K562 (cell line): ENCODE results near the gene LIF. TPM values are rescaled to one million over a fixed set of nuclear protein-coding genes. Genes with fewer than 3 reads are reported as not detected.
A peak's percentile ranks its signal among the peaks of the same experiment; 100 is the strongest.

ENCODE experiments used
- ATAC-seq: fragments of 200-7000 bp; cut with Tn5 transposase; 3 replicates; pipeline ENCODE4 v1.9.1; 2020; ENCODE audit warnings: moderate library complexity
- BruUV-seq: library from RNA; stranded (reverse); fragments of 400-500 nt; replicated peaks from 2 replicates; lab custom pipeline; 2021; lab: Mats Ljungman, UMichigan
- CTCF ChIA-PET: fragments of 300-600 bp; formaldehyde crosslinking; extraction: SDS; loops from one replicate; lab custom pipeline; 2021; ENCODE audit warnings: low intra/inter-chr PET ratio; lab: Yijun Ruan, JAX
- POLR2A ChIA-PET: fragments of 300-600, 350-650 bp; sonication (Branson Sonifier 250); formaldehyde crosslinking; extraction: SDS; loops from one replicate; lab custom pipeline; 2021; ENCODE audit warnings: antibody characterized with exemption, inconsistent platforms; lab: Yijun Ruan, JAX
- DNase-seq, 4 experiments: peaks; one replicate each; pipeline versions ENCODE4 v3.0.0 to v3.0.0-alpha.2; 2011 to 2018; ENCODE audit warnings: low spot score in 3 of 4, mixed read lengths in 3 of 4; ENCODE audit errors: extremely low read depth in 1 of 4
- FAIRE-seq: peaks from 2 replicates; lab custom pipeline; 2011; peaks lifted over from hg19 to GRCh38; lab: Jason Lieb, UNC
- H2AFZ ChIP-seq: 2 replicates; pipeline ENCODE4 v1.6.0; 2011; ENCODE audit warnings: low read depth, low read length, control low read depth, inconsistent platforms
- H3K27ac ChIP-seq: fragments of 200-600 bp; 3 replicates; pipeline ENCODE4 v1.8.0; 2011; ENCODE audit warnings: low read depth, mild to moderate bottlenecking, control low read depth, inconsistent platforms, low read length, moderate library complexity, mixed read lengths; ENCODE audit errors: extremely low read depth
- H3K27me3 ChIP-seq, 2 experiments: fragments of 300-600 bp in 1 of 2; 2 replicates in 1 of 2; 3 replicates in 1 of 2; pipeline versions ENCODE4 v1.6.0 to v1.8.0; 2011; ENCODE audit warnings: inconsistent platforms in 2 of 2, low read length in 2 of 2, mild to moderate bottlenecking in 1 of 2, mixed read lengths in 1 of 2, moderate library complexity in 1 of 2; ENCODE audit not compliant: control insufficient read depth in 2 of 2, insufficient read depth in 2 of 2
- H3K36me3 ChIP-seq: fragments of 300-600 bp; 3 replicates; pipeline ENCODE4 v1.8.0; 2011; ENCODE audit warnings: mild to moderate bottlenecking, low read length, inconsistent platforms; ENCODE audit not compliant: control insufficient read depth, insufficient read depth
- H3K4me1 ChIP-seq, 2 experiments: fragments of 200-600 bp in 1 of 2; replicated peaks in 1 of 2; 2 replicates in 1 of 2; 3 replicates in 1 of 2; pipeline versions ENCODE4 v1.5.1 to v1.8.0; 2011; ENCODE audit warnings: inconsistent platforms in 2 of 2, low read length in 2 of 2, mild to moderate bottlenecking in 1 of 2, mixed read lengths in 1 of 2, moderate library complexity in 1 of 2; ENCODE audit not compliant: control insufficient read depth in 2 of 2, insufficient read depth in 2 of 2
- H3K4me2 ChIP-seq: 2 replicates; pipeline ENCODE4 v1.6.1; 2011; ENCODE audit warnings: low read length, control low read depth, inconsistent platforms, mixed read lengths; ENCODE audit not compliant: insufficient read depth
- H3K4me3 ChIP-seq: fragments of 200-600 bp; sonication (generic), shearing (Covaris generic); 2 replicates; pipeline ENCODE4 v1.5.1; 2016; ENCODE audit warnings: control low read depth, inconsistent platforms
- H3K79me2 ChIP-seq: fragments of 200-600 bp; 3 replicates; pipeline ENCODE4 v1.8.0; 2011; ENCODE audit warnings: low read length, inconsistent platforms; ENCODE audit not compliant: control insufficient read depth, insufficient read depth
- H3K9ac ChIP-seq, 2 experiments: 2 replicates each; pipeline versions ENCODE4 v1.6.0 to v1.6.1; 2011; ENCODE audit warnings: low read depth in 2 of 2, low read length in 2 of 2, control low read depth in 1 of 2, inconsistent platforms in 1 of 2, mild to moderate bottlenecking in 1 of 2, mixed read lengths in 1 of 2; ENCODE audit not compliant: insufficient read depth in 1 of 2
- H3K9me1 ChIP-seq: one replicate; pipeline ENCODE4 v1.6.0; 2011; ENCODE audit warnings: inconsistent platforms, mild to moderate bottlenecking, low read length, moderate library complexity; ENCODE audit not compliant: control insufficient read depth, insufficient read depth
- H3K9me3 ChIP-seq: replicated peaks from 2 replicates; pipeline ENCODE4 v1.5.1; 2011; ENCODE audit warnings: low read depth, low read length, inconsistent platforms; ENCODE audit not compliant: control insufficient read depth, insufficient read depth
- H4K20me1 ChIP-seq: replicated peaks from 2 replicates; pipeline ENCODE4 v1.6.1; 2011; ENCODE audit warnings: low read length, inconsistent platforms, mixed read lengths; ENCODE audit not compliant: control insufficient read depth, insufficient read depth
- CC2D1A ChIP-seq: fragments of 450-650 bp; IDR thresholded peaks from 2 replicates; pipeline ENCODE4 v1.6.1; 2017; ENCODE audit warnings: mild to moderate bottlenecking
- FOS ChIP-seq: IDR thresholded peaks from 3 replicates; pipeline ENCODE4 v1.6.1; 2011; ENCODE audit not compliant: insufficient read length; ENCODE audit errors: extremely low read depth
- HDAC1 ChIP-seq, 2 experiments: fragments of 450-650 bp; IDR thresholded peaks; 2 replicates each; pipeline ENCODE4 v1.6.1; 2016 to 2017; ENCODE audit warnings: inconsistent platforms in 1 of 2, mild to moderate bottlenecking in 1 of 2, moderate library complexity in 1 of 2
- NR4A1 ChIP-seq, 2 experiments: fragments of 250-450 bp in 1 of 2; fragments of 450-650 bp in 1 of 2; sonication (Bioruptor Pico) in 1 of 2; IDR thresholded peaks; 2 replicates each; pipeline versions ENCODE4 v1.4.0 to v1.6.1; 2016 to 2020; ENCODE audit warnings: mild to moderate bottlenecking in 2 of 2, missing compliant biosample characterization in 1 of 2, missing genetic modification characterization in 1 of 2, moderate library complexity in 1 of 2
- POLR2H ChIP-seq: IDR thresholded peaks from 2 replicates; pipeline ENCODE4 v1.6.1; 2016; ENCODE audit warnings: missing genetic modification characterization, low read depth, mild to moderate bottlenecking, control low read depth, missing compliant biosample characterization, moderate library complexity
- ZC3H4 ChIP-seq: sonication (generic); formaldehyde crosslinking; IDR thresholded peaks from 2 replicates; pipeline ENCODE4 v1.9.0; 2021; ENCODE audit warnings: missing genetic modification reagents, borderline replicate concordance
- WGBS: fragments of 100-300 bp; shearing (Covaris generic); methylation state at CpG from one replicate; pipeline ENCODE4 v1.1.6; 2016; ENCODE audit warnings: low coverage, mixed read lengths; ENCODE audit not compliant: insufficient coverage; ENCODE audit errors: missing lambda C conversion rate; 5-methylcytosine and 5-hydroxymethylcytosine counted together
- in situ Hi-C: fragments of 300-500 bp; cut with MboI; formaldehyde crosslinking; loops from 4 replicates; pipeline ENCODE4 v1.15.0; 2018; ENCODE audit warnings: inconsistent platforms, mixed read lengths
- intact Hi-C: fragments of 100-400 bp; cut with micrococcal nuclease; formaldehyde crosslinking; loops from 2 replicates; pipeline ENCODE4 v1.14.2; 2022
- polyA plus RNA-seq, 8 experiments: library from polyadenylated mRNA; depleted of rRNA in 4 of 8; stranded (reverse) in 5 of 8; unstranded in 3 of 8; fragments of >200 nt; fragmentation: Nextera tagmentation in 2 of 8; fragmentation: Illumina TruSeq in 1 of 8; extraction: Ambion mirVana in 2 of 8; extraction: Trizol in 1 of 8; gene quantifications; 2 replicates each; pipeline versions ENCODE4 v1.2.1 to v1.2.3, GENCODE V29; 2011 to 2014; ENCODE audit warnings: inconsistent platforms in 1 of 8, missing spikeins in 1 of 8
- total RNA-seq, 7 experiments: library from RNA; depleted of rRNA in 6 of 7; stranded (reverse); fragments of >200 nt in 6 of 7; fragmentation: Illumina TruSeq in 2 of 7; extraction: Trizol in 2 of 7; gene quantifications; 2 replicates each; pipeline versions ENCODE4 v1.2.1 to v1.2.3, GENCODE V29; 2011 to 2021; ENCODE audit warnings: low replicate concordance in 1 of 7
- TF ChIP-seq, protein P1 (sequence below): fragments of 450-650 bp; formaldehyde crosslinking; IDR thresholded peaks from 2 replicates; pipeline ENCODE4 v1.4.0; 2020; ENCODE audit warnings: mild to moderate bottlenecking
- TF ChIP-seq, protein P2 (sequence below): conservative IDR thresholded peaks from 2 replicates; pipeline ENCODE4 v1.6.1; 2011; ENCODE audit warnings: low read depth, mild to moderate bottlenecking, low read length; ENCODE audit not compliant: control insufficient read depth
- TF ChIP-seq, protein P3 (sequence below): fragments of 450-650 bp; IDR thresholded peaks from 2 replicates; pipeline ENCODE4 v1.6.1; 2016; ENCODE audit warnings: low read depth, mild to moderate bottlenecking, moderate library complexity

LIF gene
- total and polyA plus RNA-seq, 9 of the 15 experiments (the other 6 are each of a cell fraction or from before 2014, with no cell fraction given) = 0.05 to 0.39 (median 0.18) TPM; not detected in 3

DNA sequence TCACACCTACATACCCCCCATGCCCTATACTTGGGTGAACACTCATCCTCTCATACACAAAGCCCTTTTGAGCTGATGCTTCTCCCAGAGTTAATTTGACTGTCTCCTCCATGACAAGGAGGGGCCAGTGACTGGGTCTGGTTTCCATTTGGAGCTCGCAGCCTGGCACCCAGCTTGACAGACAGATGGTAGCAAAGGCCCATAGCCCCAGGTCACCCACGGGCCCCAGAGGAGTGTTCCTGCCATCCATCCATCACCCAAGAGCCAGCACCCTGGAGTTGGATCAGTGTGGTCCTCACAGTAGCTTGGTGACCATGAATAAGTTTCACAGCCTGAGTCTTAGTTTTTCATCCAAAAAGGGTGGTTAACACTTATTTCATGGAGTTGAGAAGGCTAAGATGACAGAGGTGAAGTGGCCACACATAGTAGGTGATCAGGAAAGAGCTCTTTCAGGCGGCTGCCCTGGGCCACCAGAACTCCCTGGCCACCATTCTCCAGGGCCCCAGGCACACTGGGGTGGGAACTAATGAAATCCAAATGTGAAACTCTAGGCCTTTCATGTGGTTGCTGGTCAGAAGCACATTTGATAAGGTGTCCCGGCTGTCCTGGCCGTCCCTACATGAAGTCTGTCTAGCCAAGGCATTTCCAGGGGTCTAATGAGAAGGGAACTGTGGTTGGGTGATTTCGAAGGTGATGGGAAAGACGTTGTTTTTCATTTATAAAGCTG lies 42.4 kb downstream of the LIF start:
- Histone ChIP-seq H4K20me1 (no peaks in the 10 kb centered on the region), H3K27ac (no peak overlapping the region)
- intact Hi-C loops = no loop called here

DNA sequence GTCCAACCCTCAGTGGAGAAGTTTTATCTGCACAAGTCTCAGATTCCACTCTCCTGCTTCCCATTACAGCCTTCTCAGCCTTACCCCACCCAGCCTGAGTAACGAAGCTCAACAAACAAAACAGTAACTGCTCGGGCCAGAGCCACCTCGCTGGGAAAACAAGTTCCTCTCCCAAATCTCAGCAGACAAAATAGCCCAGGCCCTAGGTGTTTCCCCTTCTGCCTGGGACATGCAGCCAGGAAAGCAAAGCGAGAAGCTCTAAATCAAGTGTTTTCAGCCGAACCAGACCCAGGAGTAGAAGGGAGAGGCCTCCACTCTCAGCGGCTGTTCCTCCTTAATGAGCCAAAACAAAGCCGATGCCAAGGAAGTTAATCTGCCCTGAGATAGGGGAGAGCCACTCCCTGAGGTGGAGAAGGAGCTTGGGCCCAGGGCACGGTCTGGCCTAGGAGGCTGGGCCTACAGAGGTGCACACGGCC lies 44.0 kb downstream of the LIF start:
- no peak for ATAC-seq
- H3K27me3 ChIP-seq = no peaks in the 10 kb centered on the region
- no TSS peak for BruUV-seq
- 52% methylated on average over 8 of the region's 9 CpGs for whole genome bisulfite sequencing
- H3K4me2 ChIP-seq = no peak overlapping the region
- H3K4me3 ChIP-seq = no peak overlapping the region
- in situ Hi-C loops = no loop called here
- intact Hi-C loops = no loop called here
- no peak for DNase-seq
- H2AFZ ChIP-seq = no peak overlapping the region
- no peaks in the 10 kb centered on the region for H3K79me2 ChIP-seq
- H4K20me1 ChIP-seq = no peaks in the 10 kb centered on the region
- no peak overlapping the region for H3K27ac ChIP-seq
- ChIA-PET POLR2A (no interaction called here), CTCF (no interaction called here)
- H3K9ac ChIP-seq = peak overlapping the region in 1 of 2 experiments; percentile 35; a peak in 1 of 4 replicates
- no peak for FAIRE-seq
- H3K4me1 ChIP-seq = peaks cover 3 to 5% of the 10 kb centered on the region in 2 experiments; a peak in 3 of 5 replicates
- no peaks in the 10 kb centered on the region for H3K36me3 ChIP-seq
- peaks cover 4% of the 10 kb centered on the region; the same call in 1 of the 2 replicates for H3K9me3 ChIP-seq
- H3K9me1 ChIP-seq = no peaks in the 10 kb centered on the region
- TF ChIP-seq, protein P1, sequence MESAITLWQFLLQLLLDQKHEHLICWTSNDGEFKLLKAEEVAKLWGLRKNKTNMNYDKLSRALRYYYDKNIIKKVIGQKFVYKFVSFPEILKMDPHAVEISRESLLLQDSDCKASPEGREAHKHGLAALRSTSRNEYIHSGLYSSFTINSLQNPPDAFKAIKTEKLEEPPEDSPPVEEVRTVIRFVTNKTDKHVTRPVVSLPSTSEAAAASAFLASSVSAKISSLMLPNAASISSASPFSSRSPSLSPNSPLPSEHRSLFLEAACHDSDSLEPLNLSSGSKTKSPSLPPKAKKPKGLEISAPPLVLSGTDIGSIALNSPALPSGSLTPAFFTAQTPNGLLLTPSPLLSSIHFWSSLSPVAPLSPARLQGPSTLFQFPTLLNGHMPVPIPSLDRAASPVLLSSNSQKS = no peak
- TF ChIP-seq HDAC1 (IDR thresholded peaks at IDR 0.05) (no peak), CC2D1A (no peak), NR4A1 (CRISPR knock-in tag; IDR thresholded peaks at IDR 0.05) (no peak), NR4A1 (tag; IDR thresholded peaks at IDR 0.05) (no peak), FOS (no peak), POLR2H (tag) (no peak), ZC3H4 (CRISPR knock-in tag) (no peak)
- TF ChIP-seq, protein P2, sequence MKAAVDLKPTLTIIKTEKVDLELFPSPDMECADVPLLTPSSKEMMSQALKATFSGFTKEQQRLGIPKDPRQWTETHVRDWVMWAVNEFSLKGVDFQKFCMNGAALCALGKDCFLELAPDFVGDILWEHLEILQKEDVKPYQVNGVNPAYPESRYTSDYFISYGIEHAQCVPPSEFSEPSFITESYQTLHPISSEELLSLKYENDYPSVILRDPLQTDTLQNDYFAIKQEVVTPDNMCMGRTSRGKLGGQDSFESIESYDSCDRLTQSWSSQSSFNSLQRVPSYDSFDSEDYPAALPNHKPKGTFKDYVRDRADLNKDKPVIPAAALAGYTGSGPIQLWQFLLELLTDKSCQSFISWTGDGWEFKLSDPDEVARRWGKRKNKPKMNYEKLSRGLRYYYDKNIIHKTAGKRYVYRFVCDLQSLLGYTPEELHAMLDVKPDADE = no peak

More for the DNA sequence above, 42.4 kb downstream of the LIF start:
- no peak for DNase-seq
- Histone ChIP-seq H3K79me2 (no peaks in the 10 kb centered on the region), H2AFZ (no peak overlapping the region), H3K4me2 (no peak overlapping the region), H3K9ac (no peak overlapping the region), H3K4me1 (peaks cover 15 to 17% of the 10 kb centered on the region in 2 experiments), H3K4me3 (no peak overlapping the region), H3K36me3 (no peaks in the 10 kb centered on the region), H3K9me1 (no peaks in the 10 kb centered on the region), H3K9me3 (peaks cover 4% of the 10 kb centered on the region; the same call in 1 of the 2 replicates), H3K27me3 (no peaks in the 10 kb centered on the region)
- CTCF ChIA-PET = no interaction called here
- in situ Hi-C loops = no loop called here
- 24% methylated on average over 5 of the region's 7 CpGs for WGBS
- FAIRE-seq = no peak
- BruUV-seq = no TSS peak
- POLR2A ChIA-PET = interaction anchor here (1.4 kb wide), 1 partner anchor 9 kb away, joined by 4 read pairs; no protein-coding TSS in a partner anchor
- TF ChIP-seq, protein P3, sequence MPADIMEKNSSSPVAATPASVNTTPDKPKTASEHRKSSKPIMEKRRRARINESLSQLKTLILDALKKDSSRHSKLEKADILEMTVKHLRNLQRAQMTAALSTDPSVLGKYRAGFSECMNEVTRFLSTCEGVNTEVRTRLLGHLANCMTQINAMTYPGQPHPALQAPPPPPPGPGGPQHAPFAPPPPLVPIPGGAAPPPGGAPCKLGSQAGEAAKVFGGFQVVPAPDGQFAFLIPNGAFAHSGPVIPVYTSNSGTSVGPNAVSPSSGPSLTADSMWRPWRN = no peak
- no peak for ATAC-seq
